T-helper 2 cell (primary cell): ENCODE results near the gene SCML1.

Experiments used
- DNase-seq, 5 experiments: peaks; one replicate each; pipeline versions ENCODE4 v3.0.0 to v3.0.0-alpha.2; 2012 to 2022

The SCML1 gene

GRCh38 chrX:17801431-17801830 is 64.1 kb downstream of the SCML1 start:
- DNase-seq, result no peak

DNA sequence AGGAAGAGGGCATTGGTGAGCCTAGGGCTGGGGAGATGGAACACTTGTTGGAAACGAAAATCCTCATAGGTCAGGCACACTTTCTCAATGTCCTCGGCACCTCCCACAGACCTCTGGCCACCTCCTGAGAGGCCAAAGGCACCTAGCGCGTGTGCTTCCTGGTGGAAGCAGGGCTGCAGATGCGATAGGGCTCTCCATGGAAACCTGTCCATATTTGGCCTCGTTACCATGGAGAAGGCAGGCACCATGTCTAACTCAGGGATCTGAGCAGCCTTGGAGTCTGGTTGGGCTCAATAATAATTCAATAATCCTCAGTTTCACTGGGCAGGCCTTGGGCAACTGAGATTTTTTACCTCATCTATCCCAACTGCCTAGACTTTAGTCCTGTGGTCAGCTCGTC is 65.5 kb downstream of the SCML1 start:
- DNase-seq, result no peak

GRCh38 chrX:17803449-17803848 is 66.2 kb downstream of the SCML1 start:
- DNase-seq, result no peak
